ENCODE results near the gene CDH2. TPM values are rescaled to one million over a fixed set of nuclear protein-coding genes. Genes with fewer than 3 reads are reported as not detected.
"Not testable (repeated sequence)": the region's sequence is repeated elsewhere in the genome, so short reads cannot be mapped to it uniquely, and the experiment has no call there.

CDH2 gene
- total RNA-seq, 1 experiment from 2014 or later = 43.7 TPM

DNA sequence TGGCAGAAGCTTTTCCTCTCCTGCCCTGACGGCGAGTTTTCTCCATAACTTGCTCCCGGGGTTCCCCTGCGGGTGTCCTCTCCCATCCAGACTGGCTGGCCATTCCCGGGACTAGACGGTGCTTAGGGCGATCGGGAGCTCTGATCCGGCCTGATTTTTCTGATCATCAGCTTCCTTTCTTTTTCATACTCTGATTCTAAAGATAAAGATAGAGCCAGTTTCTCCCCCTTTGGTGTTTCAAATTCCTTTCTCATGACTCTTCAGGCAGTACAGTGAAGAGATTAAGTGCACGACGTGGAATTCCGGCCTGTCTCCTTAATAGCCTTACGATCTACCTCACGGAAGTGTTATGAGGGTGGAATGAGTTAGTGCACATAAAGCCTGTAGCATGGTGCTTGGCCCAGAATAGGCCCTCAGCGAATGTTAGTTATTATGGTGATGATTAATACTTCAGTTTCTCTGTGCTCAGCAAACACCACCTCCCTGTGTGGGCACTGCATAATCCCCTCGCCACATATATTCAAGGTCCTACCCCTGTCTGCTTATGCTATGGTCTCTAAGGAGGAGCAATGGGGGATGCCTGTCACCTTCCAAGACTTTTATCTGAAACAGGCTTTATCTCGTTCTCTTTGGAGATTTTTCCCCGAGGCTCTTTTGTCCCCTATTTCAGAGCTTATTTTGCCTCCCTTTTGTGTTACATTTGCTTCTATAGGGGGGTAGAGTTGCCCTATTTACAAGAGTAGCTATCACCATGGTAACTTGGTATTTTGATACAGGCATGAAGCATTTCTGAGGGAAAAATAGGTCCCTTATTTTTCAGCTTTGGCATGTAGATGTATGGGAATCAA is 254.8 kb downstream of the CDH2 start:
- peak; percentile 88 for DNase-seq (ENCODE audit: low read depth)

DNA sequence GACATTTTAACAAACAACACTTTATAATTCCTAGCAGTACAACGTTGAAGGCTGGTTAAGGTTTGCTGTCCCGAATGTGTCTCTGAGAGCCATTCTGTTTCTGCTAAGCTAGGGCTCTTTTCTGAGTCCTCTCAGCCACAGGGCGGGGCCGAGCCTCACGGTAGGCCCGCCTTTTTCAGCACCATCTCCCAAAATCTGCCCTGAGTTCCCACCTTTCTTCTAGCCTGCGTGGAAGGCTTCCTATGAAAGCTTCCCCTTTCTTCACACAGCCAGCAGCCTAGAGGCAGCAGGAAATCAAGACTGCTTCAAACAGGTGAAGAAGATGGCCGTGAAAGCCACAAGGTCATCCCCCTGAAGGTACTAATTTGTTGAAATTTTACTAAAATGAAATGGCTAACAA is 255.5 kb downstream of the CDH2 start:
- DNase-seq (ENCODE audit: low read depth) = peak; percentile 47

DNA sequence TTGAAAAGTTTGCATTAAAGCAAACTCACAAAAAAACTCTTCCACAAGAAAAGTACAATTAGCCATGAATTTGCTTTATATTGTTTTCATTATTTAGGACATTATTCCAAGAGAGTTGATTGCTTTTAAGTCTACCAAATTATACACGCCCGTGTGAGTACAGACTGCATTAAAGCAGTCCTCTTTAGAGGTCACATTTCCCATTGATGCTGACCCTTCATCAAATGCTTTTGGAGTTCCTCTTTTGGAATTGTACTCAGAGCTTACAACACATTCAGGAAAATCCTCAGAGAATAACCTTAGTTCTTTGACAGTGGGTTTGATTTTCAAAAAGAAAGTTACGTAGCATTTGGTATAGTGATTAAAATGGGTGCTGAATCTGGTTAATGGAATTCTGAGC is 256.1 kb downstream of the CDH2 start:
- DNase-seq (ENCODE audit: low read depth) = no peak

DNA sequence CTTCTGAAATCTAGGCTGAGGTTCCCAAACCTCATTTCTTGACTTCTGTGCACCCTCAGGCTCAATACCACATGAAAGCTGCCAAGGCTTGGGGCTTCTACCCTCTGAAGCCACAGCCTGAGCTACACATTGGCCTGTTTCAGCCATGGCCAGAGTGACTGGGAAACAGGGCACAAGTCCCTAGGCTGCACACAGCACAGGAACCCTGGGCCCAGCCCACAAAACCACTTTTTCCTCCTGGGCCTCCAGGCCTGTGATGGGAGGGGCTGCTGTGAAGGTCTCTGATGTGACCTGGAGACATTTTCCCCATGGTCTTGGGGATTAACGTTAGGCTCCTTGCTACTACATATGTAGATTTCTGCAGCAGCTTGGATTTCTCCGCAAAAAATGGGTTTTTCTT is 270.7 kb downstream of the CDH2 start:
- DNase-seq (ENCODE audit: low read depth) = not testable (repeated sequence)

DNA sequence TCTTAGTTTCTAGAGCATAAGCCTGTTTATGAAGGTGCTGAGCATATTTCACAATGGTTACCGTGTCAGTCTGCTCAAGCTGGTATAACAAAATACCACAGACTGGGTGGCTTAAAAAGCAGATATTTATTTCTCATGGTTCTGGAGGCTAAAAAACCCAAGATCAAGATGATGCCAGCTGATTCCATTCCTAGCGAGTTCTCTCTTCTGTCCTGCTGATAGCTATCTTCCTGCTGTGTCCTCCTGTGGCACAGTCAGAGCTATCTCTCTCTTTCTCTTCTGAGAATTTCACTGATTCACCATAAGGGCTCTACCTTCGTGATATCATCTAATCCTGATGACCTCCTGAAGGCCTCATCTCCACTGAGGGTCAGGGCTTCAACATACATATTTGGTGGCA is 273.0 kb downstream of the CDH2 start:
- no peak for DNase-seq (ENCODE audit: low read depth)

DNA sequence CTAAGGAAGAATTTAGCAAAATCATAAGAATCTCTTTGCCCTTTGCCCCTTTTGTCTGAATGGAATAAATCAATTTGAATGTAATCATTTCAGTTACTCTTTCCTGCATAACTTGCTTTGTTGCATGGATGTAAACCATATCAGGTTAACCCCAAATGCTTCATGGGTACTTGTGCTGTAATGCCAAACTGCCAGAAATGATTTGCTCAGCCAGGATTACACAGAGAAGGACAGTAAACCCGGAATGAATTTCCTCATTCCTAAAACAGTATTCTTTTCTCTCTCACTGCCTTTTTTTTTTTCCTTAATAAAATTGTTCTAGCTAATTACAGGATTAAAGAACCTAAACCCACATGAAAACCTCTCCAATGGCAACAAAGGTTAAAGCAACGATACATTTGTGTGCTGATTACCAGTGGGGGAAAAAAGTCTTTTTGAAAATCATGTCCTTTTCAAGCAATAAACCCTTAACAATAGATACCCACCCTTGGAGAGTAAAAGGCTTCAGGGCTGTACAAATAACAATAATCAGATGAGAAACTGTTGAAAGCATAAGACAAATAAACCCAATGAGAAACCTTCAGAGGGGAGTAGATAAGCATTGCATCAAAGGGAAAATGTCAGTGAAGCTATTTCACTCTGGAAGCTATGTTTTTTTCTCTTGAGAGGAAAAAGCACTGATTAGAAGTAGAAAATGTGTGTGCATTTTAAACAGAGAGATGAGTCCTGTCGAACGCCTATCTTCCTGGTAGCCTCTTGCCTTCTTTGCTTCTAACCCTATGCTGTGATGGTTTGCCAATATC is 275.3 kb downstream of the CDH2 start:
- no peak for DNase-seq (ENCODE audit: low read depth)

All from RPMI7951 (cell line).